ENCODE results near the gene LBHD1.
"Not testable (repeated sequence)": the region's sequence is repeated elsewhere in the genome, so short reads cannot be mapped to it uniquely, and the experiment has no call there.

LBHD1 gene

GRCh38 chr11:62689421-62690183 is 17.5 kb upstream of the LBHD1 start, which contains the start of gene LRRN4CL:
TSS of gene LRRN4CL (minus strand) at chr11:62689530. CDS start at chr11:62688508, 1,022 bp downstream.
- DNase-seq, result no peak

GRCh38 chr11:62688491-62688890 is 16.4 kb upstream of the LBHD1 start:
- DNase-seq, result no peak

- no peak for DNase-seq
Measured at GRCh38 chr11:62687508-62688396, 15.7 kb upstream of the LBHD1 start.

GRCh38 chr11:62682518-62682917 is 10.5 kb upstream of the LBHD1 start:
- DNase-seq, result no peak

- no peak for DNase-seq
Measured at GRCh38 chr11:62680825-62681240, 8.8 kb upstream of the LBHD1 start.

- peak; percentile 85 for DNase-seq
Measured at GRCh38 chr11:62678770-62679696, 7.0 kb upstream of the LBHD1 start, which contains the start of gene UBXN1. TSS of gene UBXN1 (minus strand) at chr11:62679073. CDS start at chr11:62678923, 150 bp downstream.

GRCh38 chr11:62678433-62678769 is 6.3 kb upstream of the LBHD1 start:
- no peak for DNase-seq

- DNase-seq, result no peak
Measured at GRCh38 chr11:62677714-62678113, 5.6 kb upstream of the LBHD1 start.

GRCh38 chr11:62677156-62677555 is 5.1 kb upstream of the LBHD1 start:
- no peak for DNase-seq

- DNase-seq, result no peak
Measured at GRCh38 chr11:62676698-62677097, 4.6 kb upstream of the LBHD1 start.

GRCh38 chr11:62675415-62675814 is 3.3 kb upstream of the LBHD1 start:
- DNase-seq, result not testable (repeated sequence)

- DNase-seq, result no peak
Measured at GRCh38 chr11:62673196-62673525, 1.1 kb upstream of the LBHD1 start.

GRCh38 chr11:62671236-62671607 is 845 bp downstream of the LBHD1 start:
- no peak for DNase-seq

- DNase-seq, result no peak
Measured at GRCh38 chr11:62669420-62670161, 2.5 kb downstream of the LBHD1 start.

- DNase-seq, result no peak
Measured at GRCh38 chr11:62667460-62667859, 4.6 kb downstream of the LBHD1 start.

- peak; percentile 21 for DNase-seq
Measured at GRCh38 chr11:62666259-62666926, 5.7 kb downstream of the LBHD1 start.

- DNase-seq, result peak; percentile 70
Measured at GRCh38 chr11:62665599-62666258, 6.3 kb downstream of the LBHD1 start.

GRCh38 chr11:62665075-62665598 is 6.9 kb downstream of the LBHD1 start, which contains the start of the genes C11orf98 and CSKMT:
TSS of gene C11orf98 (minus strand) at chr11:62665210. CDS start at chr11:62665169, 41 bp downstream.
TSS of gene CSKMT (plus strand) at chr11:62665312. CDS start at chr11:62665880, 568 bp downstream.
- peak; percentile 94 for DNase-seq

GRCh38 chr11:62664405-62665074 is 7.5 kb downstream of the LBHD1 start:
- peak; percentile 53 for DNase-seq
